VCaP (cell line): ENCODE data around the gene RWDD2A.
A peak's percentile ranks its signal among the peaks of the same experiment; 100 is the strongest.

Source experiments
- H3K27ac ChIP-seq: fragments of 450-650 bp; 2 replicates; pipeline ENCODE4 v1.5.1; 2017
- CTCF ChIP-seq: fragments of 450-650 bp; conservative IDR thresholded peaks from 2 replicates; pipeline ENCODE4 v1.5.1; 2017; ENCODE audit warnings: mild to moderate bottlenecking, moderate library complexity

Gene RWDD2A

DNA sequence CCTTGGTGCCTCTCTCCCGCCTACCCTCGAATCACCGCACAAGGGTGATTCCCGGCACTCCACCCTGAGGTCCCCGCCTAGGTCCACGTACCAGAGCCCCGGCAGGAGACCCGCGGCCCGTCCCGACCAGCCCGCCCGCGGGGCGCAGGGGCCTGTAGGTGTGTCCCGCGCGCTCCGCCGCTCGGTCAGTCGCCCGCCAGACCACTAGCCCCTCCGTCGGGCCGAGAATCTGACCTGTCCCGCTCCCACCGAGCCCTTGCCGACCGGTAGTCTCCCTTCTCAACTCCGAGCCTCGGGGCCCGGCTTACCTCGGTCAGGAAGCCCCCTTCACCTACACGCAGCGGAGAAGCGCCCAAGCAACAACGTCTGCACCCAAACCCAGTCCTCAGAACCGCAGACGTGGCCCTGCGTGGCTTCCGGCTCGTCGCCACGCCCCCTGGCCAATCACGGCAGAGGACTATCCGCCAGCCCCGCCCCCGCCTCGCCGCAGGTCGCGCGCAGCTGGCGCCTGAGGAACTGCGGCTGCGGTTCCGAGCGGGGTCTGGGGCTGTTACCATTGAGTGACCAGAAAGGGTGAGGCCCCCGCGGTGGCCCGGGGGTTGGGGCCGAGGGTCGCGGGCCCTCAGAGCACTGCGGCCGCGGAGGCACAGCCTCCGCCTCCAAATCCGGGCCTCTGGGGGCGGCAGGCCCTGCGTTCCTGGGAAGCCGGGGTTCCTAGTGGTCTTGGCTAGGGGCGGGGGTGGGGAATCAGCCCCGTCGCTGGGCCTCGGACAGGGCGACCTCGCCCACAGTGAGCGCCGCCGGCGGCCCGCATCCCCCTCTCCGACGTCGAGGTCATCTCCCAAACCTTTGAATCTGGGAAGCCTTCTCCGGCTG is at the start of gene RWDD2A, which contains the start of gene PGM3:
RWDD2A (plus strand) TSS at position 487 of the 876 bp plus-strand sequence. CDS start 1,095 bp downstream, outside the sequence.
PGM3 (minus strand) TSS at position 395 of the 876 bp plus-strand sequence. CDS start 2,253 bp downstream, outside the sequence.
- peak within 1 kb of the TSS; percentile 95 for H3K27ac ChIP-seq

DNA sequence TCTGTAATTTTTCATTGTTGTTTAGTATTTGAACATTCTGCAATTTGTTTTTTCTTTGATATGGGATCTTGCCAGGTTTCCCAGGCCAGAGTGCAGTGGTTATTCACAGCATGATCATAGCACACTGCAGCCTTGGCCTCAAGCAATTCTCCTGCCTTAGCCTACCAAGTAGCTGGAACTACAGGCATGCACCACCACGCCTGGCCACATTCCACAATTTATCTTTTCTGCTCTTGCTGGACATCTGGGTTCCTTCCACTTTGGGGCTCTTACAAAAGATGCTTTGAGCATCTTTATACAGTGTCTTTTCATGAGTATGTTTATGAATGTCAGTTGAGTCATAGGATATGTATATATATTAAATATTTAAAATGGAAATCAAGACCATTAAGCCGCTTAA is 42.0 kb upstream of the RWDD2A start:
- TF ChIP-seq CTCF = no peak
- H3K27ac ChIP-seq = no peak overlapping the region

More for the DNA sequence above, at the start of gene RWDD2A, which contains the start of gene PGM3:
- TF ChIP-seq CTCF = no peak

GRCh38 chr6:83152913-83153312 is 40.2 kb upstream of the RWDD2A start:
- H3K27ac ChIP-seq = no peak overlapping the region
- no peak for TF ChIP-seq CTCF

- no peak for TF ChIP-seq CTCF
- H3K27ac ChIP-seq = no peak overlapping the region
Measured at GRCh38 chr6:83153883-83154521, 39.2 kb upstream of the RWDD2A start.

DNA sequence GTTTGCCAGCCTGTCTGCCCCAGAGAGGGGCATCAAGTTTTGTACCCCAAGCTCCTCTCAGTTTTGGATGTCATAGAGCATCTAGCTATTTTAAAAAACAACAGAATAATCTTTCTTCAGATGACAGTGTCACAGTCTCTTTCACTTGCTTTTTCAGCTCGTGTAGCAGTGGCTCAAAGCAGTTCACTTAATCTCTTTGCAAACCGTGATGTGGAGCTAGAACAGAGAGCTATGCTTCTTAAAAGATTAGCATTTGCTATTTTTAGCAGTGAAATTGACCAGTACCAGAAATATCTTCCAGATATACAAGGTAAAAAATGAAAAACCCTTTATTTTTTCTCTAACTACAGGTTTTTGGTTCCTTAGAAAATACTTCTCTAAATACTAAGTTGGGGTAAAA is 37.4 kb upstream of the RWDD2A start:
- H3K27ac ChIP-seq = no peak overlapping the region
- TF ChIP-seq CTCF = no peak

DNA sequence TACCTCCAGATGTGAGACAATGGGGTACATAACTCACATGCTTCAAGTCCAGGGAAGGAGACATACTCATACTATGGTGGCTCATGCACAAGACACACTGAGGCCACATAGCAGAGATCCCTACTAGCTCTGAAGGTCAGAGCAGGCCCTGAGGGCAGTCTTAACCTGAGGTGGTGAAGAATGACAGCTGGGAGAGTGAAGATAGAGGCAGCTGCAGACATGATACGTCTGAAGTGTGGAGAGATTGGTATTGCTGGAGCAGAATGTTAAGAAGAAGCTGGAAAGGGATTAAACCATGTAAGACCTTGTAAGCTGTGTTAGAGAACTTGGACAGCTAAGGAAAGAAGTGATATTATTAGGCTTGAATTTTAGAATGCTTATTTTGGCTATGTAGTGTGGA is 33.0 kb upstream of the RWDD2A start:
- no peak for TF ChIP-seq CTCF
- no peak overlapping the region for H3K27ac ChIP-seq

GRCh38 chr6:83167726-83168278 is 25.4 kb upstream of the RWDD2A start:
- no peak for TF ChIP-seq CTCF
- H3K27ac ChIP-seq = no peak overlapping the region
